Tibial nerve (tissue), 4 donors: ENCODE measurements around the gene ZNF618. TPM values are rescaled to one million over a fixed set of nuclear protein-coding genes. Genes with fewer than 3 reads are reported as not detected.
A peak's percentile ranks its signal among the peaks of the same experiment; 100 is the strongest.

Experiments
- DNase-seq, 2 donors: peaks; one replicate each; pipeline ENCODE4 v3.0.0-alpha.2; 2019; ENCODE audit warnings: low spot score in 2 of 2
- H3K27ac ChIP-seq, 4 donors: fragments of 200-600 bp; sonication (generic) in 3 of 4; one replicate each; pipeline ENCODE4 v1.5.1; 2017 to 2019; ENCODE audit warnings: mild to moderate bottlenecking in 1 of 4
- H3K27me3 ChIP-seq, 2 donors: fragments of 200-600 bp; sonication (generic) in 1 of 2; one replicate each; pipeline versions ENCODE4 v1.5.1 to v1.6.0; 2017 to 2019
- H3K36me3 ChIP-seq, 3 donors: fragments of 200-600 bp; sonication (generic); one replicate each; pipeline ENCODE4 v1.5.1; 2018 to 2019
- H3K4me1 ChIP-seq, 4 donors: fragments of 200-600 bp; sonication (generic) in 3 of 4; one replicate each; pipeline ENCODE4 v1.5.1; 2017 to 2019
- H3K4me3 ChIP-seq, 4 donors: fragments of 200-600 bp; sonication (generic) in 3 of 4; one replicate each; pipeline ENCODE4 v1.5.1; 2017 to 2019; ENCODE audit warnings: mild to moderate bottlenecking in 1 of 4, moderate library complexity in 1 of 4
- H3K9me3 ChIP-seq, 4 donors: fragments of 200-600 bp; sonication (generic) in 3 of 4; one replicate each; pipeline ENCODE4 v1.5.1; 2017 to 2019
- CTCF ChIP-seq, 5 experiments: fragments of 200-600 bp in 3 of 5; fragments of 450-650 bp in 2 of 5; sonication (generic) in 3 of 5; IDR thresholded peaks; one replicate each; pipeline ENCODE4 v1.5.1; 2016 to 2019; ENCODE audit warnings: antibody characterized with exemption in 5 of 5, mild to moderate bottlenecking in 3 of 5, moderate library complexity in 2 of 5
- EP300 ChIP-seq, 2 donors: sonication (generic); formaldehyde crosslinking; IDR thresholded peaks; one replicate each; pipeline ENCODE4 v1.6.1; 2017; ENCODE audit warnings: antibody characterized with exemption in 2 of 2, mild to moderate bottlenecking in 1 of 2
- POLR2A ChIP-seq, 2 donors: fragments of 450-650 bp; IDR thresholded peaks; one replicate each; pipeline ENCODE4 v1.6.1; 2017; ENCODE audit warnings: antibody characterized with exemption in 2 of 2, mild to moderate bottlenecking in 2 of 2, moderate library complexity in 2 of 2
- WGBS, 2 donors: methylation state at CpG; one replicate each; pipeline ENCODE4 v1.1.5; 2018; 5-methylcytosine and 5-hydroxymethylcytosine counted together
- total RNA-seq, 4 donors: library from RNA; depleted of rRNA; stranded (reverse); fragments of >200 nt; gene quantifications; one replicate each; pipeline ENCODE4 v1.1.0, GENCODE V29; 2016

The ZNF618 gene
- total RNA-seq, 4 donors from 2014 or later = 7.3 to 11.6 (median 9.0) TPM

DNA sequence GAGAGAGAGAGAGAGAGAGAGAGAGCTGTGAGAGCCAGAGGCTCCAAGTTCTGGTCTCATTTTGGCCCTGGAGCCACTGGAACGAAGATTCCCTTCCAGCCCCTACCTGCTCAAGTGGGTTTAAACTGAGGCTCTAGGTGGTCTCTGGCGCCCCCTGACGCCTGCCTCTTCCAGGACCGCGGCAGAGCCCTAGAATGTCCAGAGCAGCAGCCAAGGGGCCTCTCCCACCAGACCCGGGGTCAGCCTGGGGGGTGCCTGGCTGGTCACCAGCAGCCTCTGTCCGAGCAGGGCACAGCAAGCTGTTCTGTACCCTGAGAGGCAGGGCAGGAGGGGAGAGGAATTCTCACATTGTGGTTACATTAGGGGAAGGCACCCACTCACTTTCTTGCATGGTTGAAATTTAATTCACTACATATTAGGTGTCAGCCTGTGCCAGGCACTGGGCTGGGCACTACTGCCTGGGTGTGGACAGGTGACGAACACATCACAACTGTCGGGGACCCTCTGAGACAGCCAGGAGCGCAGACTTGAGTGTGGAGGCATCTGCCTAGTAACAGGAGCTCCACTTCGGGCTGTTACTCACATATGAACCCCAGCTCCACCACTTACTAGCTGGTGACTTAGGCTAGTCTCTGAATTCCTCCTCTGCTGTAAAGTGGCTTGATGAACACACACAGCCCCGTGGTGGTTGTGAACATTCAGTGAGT is 157.4 kb downstream of the ZNF618 start:
- H3K9me3 ChIP-seq = peaks cover 0 to 15% (median 0%) of the 10 kb centered on the region in 4 donors
- H3K4me3 ChIP-seq = no peak overlapping the region
- TF ChIP-seq POLR2A (IDR thresholded peaks at IDR 0.05) = no peak
- TF ChIP-seq CTCF (IDR thresholded peaks at IDR 0.05) = peak; percentile 9 to 54 (median 40)
- peaks cover 0 to 12% (median 0%) of the 10 kb centered on the region in 4 donors for H3K4me1 ChIP-seq
- H3K36me3 ChIP-seq = peaks cover 2 to 94% (median 4%) of the 10 kb centered on the region in 3 donors
- DNase-seq = no peak
- H3K27ac ChIP-seq = no peak overlapping the region
- WGBS, 2 donors = 57 to 64% methylated on average over 11 to 12 of the region's 12 CpGs
- H3K27me3 ChIP-seq = no peaks in the 10 kb centered on the region

- H3K4me1 ChIP-seq = peaks cover 0 to 12% (median 0%) of the 10 kb centered on the region in 4 donors
- H3K27me3 ChIP-seq = no peaks in the 10 kb centered on the region
- H3K36me3 ChIP-seq = peaks cover 2 to 94% (median 4%) of the 10 kb centered on the region in 3 donors
- TF ChIP-seq EP300 (IDR thresholded peaks at IDR 0.05) = no peak
- TF ChIP-seq POLR2A (IDR thresholded peaks at IDR 0.05) = no peak
- no peak for TF ChIP-seq CTCF (IDR thresholded peaks at IDR 0.05)
- no peak overlapping the region for H3K27ac ChIP-seq
- DNase-seq = no peak
- WGBS, 2 donors = 97 to 98% methylated on average over 10 of the region's 10 CpGs
- H3K9me3 ChIP-seq = peaks cover 0 to 15% (median 0%) of the 10 kb centered on the region in 4 donors
- H3K4me3 ChIP-seq = no peak overlapping the region
Observed at GRCh38 chr9:114034196-114034595, 158.1 kb downstream of the ZNF618 start.

DNA sequence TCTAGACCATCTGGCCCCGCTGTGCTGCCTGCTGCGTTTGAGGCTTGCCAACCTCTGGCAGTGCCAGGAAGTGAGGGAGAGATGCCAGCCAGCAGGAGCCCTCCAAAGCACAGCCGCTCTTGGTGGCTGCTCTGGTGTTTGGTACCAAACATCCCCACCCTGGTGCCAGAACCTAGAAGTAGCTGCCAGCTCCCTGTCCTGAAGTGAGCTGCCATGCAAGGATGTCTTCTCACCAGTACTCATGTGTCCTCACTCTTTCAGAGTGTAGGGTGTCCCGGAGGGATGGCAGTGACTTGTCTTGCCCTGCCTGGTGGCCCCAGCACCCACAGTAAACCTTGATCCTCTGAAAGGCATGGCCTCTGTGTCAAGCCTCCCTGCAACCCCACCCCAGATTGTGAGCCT is 158.6 kb downstream of the ZNF618 start:
- DNase-seq = no peak
- H3K4me1 ChIP-seq = peaks cover 0 to 12% (median 0%) of the 10 kb centered on the region in 4 donors
- peaks cover 2 to 94% (median 4%) of the 10 kb centered on the region in 3 donors for H3K36me3 ChIP-seq
- peaks cover 0 to 15% (median 0%) of the 10 kb centered on the region in 4 donors for H3K9me3 ChIP-seq
- WGBS, 2 donors = 91 to 100% methylated on average over 1 to 4 of the region's 4 CpGs
- H3K4me3 ChIP-seq = no peak overlapping the region
- no peak overlapping the region for H3K27ac ChIP-seq
- no peaks in the 10 kb centered on the region for H3K27me3 ChIP-seq
- no peak for TF ChIP-seq CTCF (IDR thresholded peaks at IDR 0.05)
- no peak for TF ChIP-seq POLR2A (IDR thresholded peaks at IDR 0.05)
- no peak for TF ChIP-seq EP300 (IDR thresholded peaks at IDR 0.05)

DNA sequence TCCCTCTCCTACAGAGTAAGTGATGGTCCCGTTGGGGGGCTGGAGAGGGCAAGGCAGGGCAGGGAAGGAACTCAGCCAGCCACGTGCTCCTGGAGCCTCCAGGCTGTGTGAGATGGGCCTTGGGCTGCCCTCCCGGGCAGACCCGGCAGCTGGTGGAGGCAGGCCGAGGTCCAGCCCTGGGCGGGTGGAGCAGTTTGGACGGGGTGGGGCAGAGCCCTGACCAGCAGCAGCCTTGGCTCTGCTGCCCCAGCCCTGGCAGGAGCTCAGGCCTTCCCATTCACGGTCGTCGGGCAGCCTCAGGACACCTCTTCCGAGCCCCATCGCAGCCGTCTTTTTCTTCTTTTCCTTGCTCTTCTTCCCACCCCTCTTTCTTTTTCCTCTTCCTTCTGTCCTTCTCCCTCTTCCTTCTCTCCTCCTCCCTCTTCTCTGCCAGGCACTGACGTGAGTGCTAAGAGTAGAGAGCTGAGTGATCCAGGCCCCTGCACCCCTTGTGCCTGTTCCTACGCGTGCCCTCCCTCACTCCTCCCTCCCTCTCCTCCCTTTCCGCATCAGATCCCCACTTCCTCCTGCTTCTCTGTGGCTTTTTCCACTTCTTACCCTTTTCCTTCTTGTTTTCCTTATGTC is 159.2 kb downstream of the ZNF618 start:
- TF ChIP-seq CTCF (IDR thresholded peaks at IDR 0.05) (no peak), POLR2A (IDR thresholded peaks at IDR 0.05) (no peak)
- no peak for DNase-seq
- Histone ChIP-seq H3K4me1 (peaks cover 0 to 12% (median 0%) of the 10 kb centered on the region in 4 donors), H3K4me3 (no peak overlapping the region), H3K27ac (no peak overlapping the region), H3K36me3 (peaks cover 2 to 94% (median 4%) of the 10 kb centered on the region in 3 donors), H3K27me3 (no peaks in the 10 kb centered on the region), H3K9me3 (peaks cover 0 to 15% (median 0%) of the 10 kb centered on the region in 4 donors)
- WGBS, 2 donors = 74 to 80% methylated on average over 17 of the region's 17 CpGs
